AG04449 (cell line): ENCODE measurements around the gene ELFN2.

ENCODE experiments used
- CTCF ChIA-PET: fragments of 350-600 bp; formaldehyde crosslinking; extraction: SDS; loops from one replicate; lab custom pipeline; 2021; ENCODE audit warnings: antibody characterized with exemption; lab: Yijun Ruan, JAX
- POLR2A ChIA-PET: fragments of 400-600, 350-600 bp; formaldehyde crosslinking; extraction: SDS; loops from one replicate; lab custom pipeline; 2020; ENCODE audit warnings: antibody characterized with exemption, inconsistent platforms; lab: Yijun Ruan, JAX
- DNase-seq: peaks from one replicate; pipeline ENCODE4 v3.0.0-alpha.2; 2010; ENCODE audit warnings: low read depth, low spot score
- H3K4me3 ChIP-seq: 2 replicates; pipeline ENCODE4 v1.5.1; 2011; ENCODE audit warnings: low read depth, mild to moderate bottlenecking, control low read depth, low read length
- TF ChIP-seq, protein P1 (sequence below): IDR thresholded peaks from one replicate; pipeline ENCODE4 v1.5.1; 2011; ENCODE audit warnings: mild to moderate bottlenecking, moderate library complexity, low read length, control low read depth, inconsistent platforms; ENCODE audit not compliant: insufficient read depth; ENCODE audit errors: missing control alignments

The ELFN2 gene

DNA sequence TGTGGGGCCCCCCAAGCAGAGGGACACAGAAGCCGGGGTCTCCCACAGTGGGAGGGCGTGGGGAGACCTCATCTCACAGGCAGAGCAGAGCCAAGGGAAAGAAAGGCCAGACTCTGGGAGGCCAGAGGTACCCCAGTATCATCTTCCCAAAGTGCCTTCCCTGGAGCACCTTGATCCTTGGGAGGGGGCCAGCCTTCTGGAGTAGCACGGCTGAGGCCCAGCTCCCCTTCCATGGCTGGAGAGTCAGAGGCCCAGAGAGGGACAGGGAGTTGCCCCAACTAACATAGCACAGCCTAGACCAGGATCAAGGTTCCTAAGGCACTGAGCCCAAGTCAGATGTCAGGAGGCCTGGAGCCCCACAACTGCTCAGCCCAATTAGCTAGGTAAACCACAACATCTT lies 50.6 kb downstream of the ELFN2 start:
- TF ChIP-seq, protein P1, sequence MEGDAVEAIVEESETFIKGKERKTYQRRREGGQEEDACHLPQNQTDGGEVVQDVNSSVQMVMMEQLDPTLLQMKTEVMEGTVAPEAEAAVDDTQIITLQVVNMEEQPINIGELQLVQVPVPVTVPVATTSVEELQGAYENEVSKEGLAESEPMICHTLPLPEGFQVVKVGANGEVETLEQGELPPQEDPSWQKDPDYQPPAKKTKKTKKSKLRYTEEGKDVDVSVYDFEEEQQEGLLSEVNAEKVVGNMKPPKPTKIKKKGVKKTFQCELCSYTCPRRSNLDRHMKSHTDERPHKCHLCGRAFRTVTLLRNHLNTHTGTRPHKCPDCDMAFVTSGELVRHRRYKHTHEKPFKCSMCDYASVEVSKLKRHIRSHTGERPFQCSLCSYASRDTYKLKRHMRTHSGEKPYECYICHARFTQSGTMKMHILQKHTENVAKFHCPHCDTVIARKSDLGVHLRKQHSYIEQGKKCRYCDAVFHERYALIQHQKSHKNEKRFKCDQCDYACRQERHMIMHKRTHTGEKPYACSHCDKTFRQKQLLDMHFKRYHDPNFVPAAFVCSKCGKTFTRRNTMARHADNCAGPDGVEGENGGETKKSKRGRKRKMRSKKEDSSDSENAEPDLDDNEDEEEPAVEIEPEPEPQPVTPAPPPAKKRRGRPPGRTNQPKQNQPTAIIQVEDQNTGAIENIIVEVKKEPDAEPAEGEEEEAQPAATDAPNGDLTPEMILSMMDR: no peak
- no peak overlapping the region for H3K4me3 ChIP-seq
- ChIA-PET CTCF (interaction anchor here (0.9 kb wide), 1 partner anchor 55 kb away, joined by 3 read pairs; no protein-coding TSS in a partner anchor), POLR2A (no interaction called here)
- no peak for DNase-seq

DNA sequence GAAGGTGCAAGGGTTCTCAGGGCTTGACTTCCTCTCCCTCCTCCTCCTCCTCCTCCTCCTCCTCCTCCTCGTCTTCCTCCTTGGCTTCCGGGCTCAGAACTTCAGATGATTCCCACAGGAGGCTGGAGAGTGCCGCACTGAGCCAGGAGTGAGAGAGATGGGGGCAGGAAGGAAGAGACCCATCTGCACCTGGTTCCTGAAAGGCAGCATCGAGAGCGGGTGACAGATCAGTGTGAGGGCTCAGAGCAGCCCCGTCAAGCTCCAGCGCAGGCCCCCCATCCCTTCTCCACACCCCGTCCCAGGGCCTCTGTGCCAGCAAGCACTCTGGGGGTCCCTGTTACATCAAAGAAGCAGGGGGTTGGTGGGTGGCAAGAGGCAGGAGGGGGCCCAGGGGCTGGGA lies 51.5 kb downstream of the ELFN2 start:
- TF ChIP-seq, protein P1: no peak
- CTCF ChIA-PET: no interaction called here

DNA sequence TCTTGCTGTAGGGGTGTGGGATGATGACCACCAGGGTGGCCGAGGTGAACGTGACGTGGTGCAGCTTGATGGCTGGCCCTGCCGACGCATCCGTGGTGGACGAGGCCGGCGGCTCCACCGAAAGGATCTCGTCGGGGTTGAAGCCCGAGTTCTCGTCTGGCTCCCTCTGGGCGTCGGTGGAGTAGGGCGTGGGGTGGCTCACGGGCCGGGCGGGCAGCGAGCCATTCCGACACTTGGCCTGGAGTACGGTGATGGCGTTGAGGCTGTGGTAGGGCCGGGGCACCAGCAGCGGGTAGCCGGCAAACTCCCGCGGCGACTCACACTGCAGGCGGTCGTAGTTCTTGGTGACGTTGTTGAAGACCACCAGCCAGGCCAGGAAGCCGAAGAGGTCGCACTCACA lies 52.7 kb downstream of the ELFN2 start:
- H3K4me3 ChIP-seq: no peak overlapping the region
- POLR2A ChIA-PET: no interaction called here
- TF ChIP-seq, protein P1: no peak
- no peak for DNase-seq
- CTCF ChIA-PET: no interaction called here

More for the DNA sequence above, 51.5 kb downstream of the ELFN2 start:
- DNase-seq: no peak
- H3K4me3 ChIP-seq: no peak overlapping the region
- POLR2A ChIA-PET: no interaction called here

DNA sequence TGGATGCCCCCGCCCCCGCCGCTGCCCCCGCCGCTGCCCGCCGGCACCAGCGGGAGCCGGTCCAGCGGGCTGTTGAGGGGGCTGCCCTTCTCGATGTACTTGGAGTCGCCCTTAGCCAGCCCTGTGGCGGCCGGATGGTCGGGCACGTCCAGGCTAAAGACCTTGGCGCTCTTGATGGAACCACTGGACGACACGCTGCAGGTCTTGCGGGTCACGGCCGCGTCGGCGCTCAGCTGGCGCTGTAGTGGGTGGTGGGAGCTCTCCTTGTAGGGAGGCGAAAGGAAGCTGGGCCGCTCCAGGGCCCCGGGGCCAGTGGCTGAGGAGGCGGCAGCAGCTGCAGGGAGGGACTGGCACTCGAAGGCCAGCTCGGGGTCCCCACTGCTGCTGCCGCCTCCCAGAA lies 53.8 kb downstream of the ELFN2 start:
- ChIA-PET POLR2A (no interaction called here), CTCF (no interaction called here)
- no peak overlapping the region for H3K4me3 ChIP-seq
- TF ChIP-seq, protein P1: no peak
- no peak for DNase-seq

DNA sequence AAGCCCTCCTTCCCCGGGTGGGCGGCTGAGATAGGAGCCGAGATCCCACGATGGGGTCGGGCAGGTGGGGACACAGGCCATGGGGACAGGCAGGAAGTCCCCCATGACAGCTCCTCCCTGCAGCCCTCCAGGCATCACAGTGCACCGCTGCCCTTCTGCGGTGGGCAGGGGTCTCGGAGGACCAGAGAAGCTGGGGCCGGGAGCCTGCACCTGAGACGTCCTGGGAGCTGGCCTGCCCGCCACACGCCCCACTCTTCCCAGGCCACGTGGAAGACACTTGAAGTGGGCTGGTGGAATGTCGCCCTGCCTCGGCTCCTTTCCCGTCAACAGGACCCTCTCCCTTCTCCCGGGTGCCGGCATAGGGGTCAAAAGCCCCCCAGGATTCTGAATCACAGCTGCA lies 55.4 kb downstream of the ELFN2 start:
- TF ChIP-seq, protein P1: no peak
- CTCF ChIA-PET: interaction anchor here (0.8 to 1.0 kb wide), 2 partner anchors 57 kb away, joined by 3 read pairs; no protein-coding TSS in a partner anchor
- DNase-seq: no peak
- POLR2A ChIA-PET: no interaction called here
- H3K4me3 ChIP-seq: no peak overlapping the region

DNA sequence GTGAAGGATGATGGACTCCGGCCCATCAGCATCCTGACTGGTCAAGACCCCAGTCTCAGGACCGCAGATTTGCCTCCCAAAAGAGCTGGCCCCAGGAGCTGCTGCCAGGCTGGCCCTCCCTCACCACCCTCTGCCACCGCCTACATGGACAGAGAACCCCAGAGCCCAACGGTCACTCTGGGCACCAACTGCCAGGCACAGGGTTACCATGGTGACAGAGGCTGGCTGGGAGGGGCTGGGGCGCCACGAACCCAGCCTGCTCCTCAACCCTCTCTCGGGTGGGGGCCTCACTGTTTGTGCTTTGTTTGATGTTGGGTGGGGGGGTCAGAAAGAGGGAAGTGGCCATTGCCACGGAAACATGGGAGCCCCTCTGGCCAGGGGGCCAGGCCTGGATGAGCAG lies 55.8 kb downstream of the ELFN2 start:
- TF ChIP-seq, protein P1: no peak
- ChIA-PET CTCF (no interaction called here), POLR2A (no interaction called here)
- no peak overlapping the region for H3K4me3 ChIP-seq
- no peak for DNase-seq
